Measurements from ENCODE around the gene SCAMP2.

Gene SCAMP2

GRCh38 chr15:74829486-74829885, 43.7 kb downstream of the SCAMP2 start:
- H3K9ac ChIP-seq (ENCODE audit: low read length), result no peak overlapping the region
- TF ChIP-seq EZH2 (optimal IDR thresholded peaks at IDR 0.05; ENCODE audit: low read depth, low read length) (no peak), EZH2phosphoT487 (IDR thresholded peaks at IDR 0.05; ENCODE audit: low read length) (no peak)
- TF ChIP-seq, protein P1, sequence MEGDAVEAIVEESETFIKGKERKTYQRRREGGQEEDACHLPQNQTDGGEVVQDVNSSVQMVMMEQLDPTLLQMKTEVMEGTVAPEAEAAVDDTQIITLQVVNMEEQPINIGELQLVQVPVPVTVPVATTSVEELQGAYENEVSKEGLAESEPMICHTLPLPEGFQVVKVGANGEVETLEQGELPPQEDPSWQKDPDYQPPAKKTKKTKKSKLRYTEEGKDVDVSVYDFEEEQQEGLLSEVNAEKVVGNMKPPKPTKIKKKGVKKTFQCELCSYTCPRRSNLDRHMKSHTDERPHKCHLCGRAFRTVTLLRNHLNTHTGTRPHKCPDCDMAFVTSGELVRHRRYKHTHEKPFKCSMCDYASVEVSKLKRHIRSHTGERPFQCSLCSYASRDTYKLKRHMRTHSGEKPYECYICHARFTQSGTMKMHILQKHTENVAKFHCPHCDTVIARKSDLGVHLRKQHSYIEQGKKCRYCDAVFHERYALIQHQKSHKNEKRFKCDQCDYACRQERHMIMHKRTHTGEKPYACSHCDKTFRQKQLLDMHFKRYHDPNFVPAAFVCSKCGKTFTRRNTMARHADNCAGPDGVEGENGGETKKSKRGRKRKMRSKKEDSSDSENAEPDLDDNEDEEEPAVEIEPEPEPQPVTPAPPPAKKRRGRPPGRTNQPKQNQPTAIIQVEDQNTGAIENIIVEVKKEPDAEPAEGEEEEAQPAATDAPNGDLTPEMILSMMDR (IDR thresholded peaks at IDR 0.05; ENCODE audit: low read length), result no peak
- no peak overlapping the region for H3K27ac ChIP-seq (ENCODE audit: low read length)
- H4K20me1 ChIP-seq (ENCODE audit: insufficient read depth, low read length), result no peaks in the 10 kb centered on the region
- DNase-seq, result no peak
- no peak overlapping the region for H3K4me2 ChIP-seq (ENCODE audit: low read depth, low read length)
- H3F3A ChIP-seq (ENCODE audit: insufficient read depth, low read length), result no peaks in the 10 kb centered on the region
- H3K9me3 ChIP-seq (replicated peaks; ENCODE audit: insufficient read depth, low read length), result no peaks in the 10 kb centered on the region
- no peak overlapping the region for H2AFZ ChIP-seq (ENCODE audit: low read length)
- no peaks in the 10 kb centered on the region for H3K9me2 ChIP-seq (replicated peaks; ENCODE audit: insufficient read depth, low read length)
- H3K36me3 ChIP-seq (replicated peaks; ENCODE audit: insufficient read depth, low read length), result no peaks in the 10 kb centered on the region
- H3K4me1 ChIP-seq (ENCODE audit: low read length), result no peaks in the 10 kb centered on the region
- no peaks in the 10 kb centered on the region for H3K79me2 ChIP-seq (ENCODE audit: low read length)
- peaks cover 57% of the 10 kb centered on the region for H3K27me3 ChIP-seq (replicated peaks; ENCODE audit: insufficient read depth, low read length)
- H3K4me3 ChIP-seq (ENCODE audit: low read length), result no peak overlapping the region

GRCh38 chr15:74828835-74829234, 44.3 kb downstream of the SCAMP2 start:
- Histone ChIP-seq H3K27me3 (replicated peaks; ENCODE audit: insufficient read depth, low read length) (peaks cover 64% of the 10 kb centered on the region), H3K27ac (ENCODE audit: low read length) (no peak overlapping the region), H3K79me2 (ENCODE audit: low read length) (no peaks in the 10 kb centered on the region), H4K20me1 (ENCODE audit: insufficient read depth, low read length) (no peaks in the 10 kb centered on the region), H3K4me1 (ENCODE audit: low read length) (no peaks in the 10 kb centered on the region), H3K4me3 (ENCODE audit: low read length) (no peak overlapping the region), H3K9ac (ENCODE audit: low read length) (no peak overlapping the region), H3K36me3 (replicated peaks; ENCODE audit: insufficient read depth, low read length) (no peaks in the 10 kb centered on the region), H2AFZ (ENCODE audit: low read length) (no peak overlapping the region), H3F3A (ENCODE audit: insufficient read depth, low read length) (no peaks in the 10 kb centered on the region), H3K4me2 (ENCODE audit: low read depth, low read length) (no peak overlapping the region), H3K9me3 (replicated peaks; ENCODE audit: insufficient read depth, low read length) (no peaks in the 10 kb centered on the region), H3K9me2 (replicated peaks; ENCODE audit: insufficient read depth, low read length) (no peaks in the 10 kb centered on the region)
- TF ChIP-seq EZH2 (optimal IDR thresholded peaks at IDR 0.05; ENCODE audit: low read depth, low read length) (no peak), EZH2phosphoT487 (IDR thresholded peaks at IDR 0.05; ENCODE audit: low read length) (no peak)
- TF ChIP-seq, protein P1 (IDR thresholded peaks at IDR 0.05; ENCODE audit: low read length), result no peak
- no peak for DNase-seq

DNA sequence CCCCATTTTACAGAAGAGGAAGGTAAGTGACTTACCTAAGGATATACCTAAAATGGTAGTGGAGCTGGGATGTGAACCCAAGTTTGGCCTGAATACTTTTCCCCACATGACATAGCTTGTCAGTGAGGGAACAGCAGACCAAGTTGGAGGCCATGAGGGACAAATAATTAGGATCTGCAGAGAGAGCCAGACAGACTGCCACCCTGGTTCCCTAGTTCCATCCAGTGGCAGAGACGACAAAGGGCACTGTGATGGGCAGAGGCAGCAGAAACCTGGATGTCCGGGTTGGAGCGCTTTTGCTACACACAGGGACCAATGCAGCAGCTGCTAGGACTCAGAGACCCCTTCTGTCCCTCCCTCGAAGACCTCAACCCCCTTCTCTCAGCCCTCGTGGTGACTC, 45.6 kb downstream of the SCAMP2 start:
- no peak for DNase-seq
- Histone ChIP-seq H3F3A (ENCODE audit: insufficient read depth, low read length) (no peaks in the 10 kb centered on the region), H2AFZ (ENCODE audit: low read length) (no peak overlapping the region), H4K20me1 (ENCODE audit: insufficient read depth, low read length) (no peaks in the 10 kb centered on the region), H3K27me3 (replicated peaks; ENCODE audit: insufficient read depth, low read length) (peaks cover 75% of the 10 kb centered on the region), H3K4me3 (ENCODE audit: low read length) (no peak overlapping the region), H3K4me1 (ENCODE audit: low read length) (no peaks in the 10 kb centered on the region), H3K9me3 (replicated peaks; ENCODE audit: insufficient read depth, low read length) (no peaks in the 10 kb centered on the region), H3K9me2 (replicated peaks; ENCODE audit: insufficient read depth, low read length) (no peaks in the 10 kb centered on the region), H3K36me3 (replicated peaks; ENCODE audit: insufficient read depth, low read length) (no peaks in the 10 kb centered on the region), H3K9ac (ENCODE audit: low read length) (no peak overlapping the region), H3K27ac (ENCODE audit: low read length) (no peak overlapping the region), H3K4me2 (ENCODE audit: low read depth, low read length) (no peak overlapping the region), H3K79me2 (ENCODE audit: low read length) (no peaks in the 10 kb centered on the region)
- TF ChIP-seq EZH2phosphoT487 (IDR thresholded peaks at IDR 0.05; ENCODE audit: low read length), result no peak
- TF ChIP-seq, protein P1 (IDR thresholded peaks at IDR 0.05; ENCODE audit: low read length), result no peak
- no peak for TF ChIP-seq EZH2 (optimal IDR thresholded peaks at IDR 0.05; ENCODE audit: low read depth, low read length)

All from MM.1S (cell line).